ENCODE data around the gene NPAS3. TPM values are rescaled to one million over a fixed set of nuclear protein-coding genes. Genes with fewer than 3 reads are reported as not detected.

NPAS3 gene
- total and polyA plus RNA-seq, 2 donors (not counting 3 experiments of a cell fraction or from before 2014, with no cell fraction given): 0.10 to 0.13 TPM

GRCh38 chr14:33782923-33783322 lies 844.2 kb downstream of the NPAS3 start:
- Histone ChIP-seq H3K79me2 (ENCODE audit: control insufficient read depth, insufficient read depth, low read length) (no peaks in the 10 kb centered on the region), H3K9me1 (replicated peaks; ENCODE audit: control insufficient read depth, extremely low read depth, insufficient read depth, low read length) (no peaks in the 10 kb centered on the region), H3K4me1 (ENCODE audit: control insufficient read depth, extremely low read depth, insufficient read depth, low read length) (no peaks in the 10 kb centered on the region), H3K27ac (ENCODE audit: insufficient read depth, low read depth, low read length) (no peak overlapping the region), H3K9me3 (replicated peaks; ENCODE audit: control insufficient read depth, insufficient read depth, low read length) (no peaks in the 10 kb centered on the region), H3K9ac (replicated peaks; ENCODE audit: extremely low read depth, insufficient read depth, low read length) (no peak overlapping the region), H3K4me2 (ENCODE audit: insufficient read depth, low read length) (no peak overlapping the region), H3K27me3 (ENCODE audit: control insufficient read depth in 2 of 2, insufficient read depth in 2 of 2, low read length in 2 of 2) (no peaks in the 10 kb centered on the region), H3K4me3 (replicated peaks in 1 of 3; ENCODE audit: insufficient read depth in 1 of 3, low read depth in 1 of 3, low read length in 3 of 3) (no peak overlapping the region), H4K20me1 (replicated peaks; ENCODE audit: control insufficient read depth, extremely low read depth, insufficient read depth, low read length) (no peaks in the 10 kb centered on the region), H3K36me3 (ENCODE audit: control insufficient read depth in 2 of 2, extremely low read depth in 1 of 2, insufficient read depth in 2 of 2, low read length in 2 of 2) (no peaks in the 10 kb centered on the region), H2AFZ (ENCODE audit: low read depth, low read length) (no peak overlapping the region)
- CTCF ChIA-PET: interaction anchor here (0.8 to 1.5 kb wide), 3 partner anchors 10 to 354 kb away, joined by 3 to 12 read pairs (median 3); no protein-coding TSS in a partner anchor
- FAIRE-seq (no peak), DNase-seq (ENCODE audit: low read depth, low spot score) (no peak)
- POLR2A ChIA-PET: no interaction called here
- no TSS peak for BruUV-seq (replicated peaks)
- intact Hi-C loops (cut with micrococcal nuclease): no loop called here
- TF ChIP-seq POLR2A (IDR thresholded peaks at IDR 0.05; ENCODE audit: low read depth, low read length): no peak
- TF ChIP-seq FOS (IDR thresholded peaks at IDR 0.05; ENCODE audit: borderline replicate concordance, insufficient read depth, low read length): no peak
- TF ChIP-seq MYC (IDR thresholded peaks at IDR 0.05; ENCODE audit: low read depth, low read length): no peak
- TF ChIP-seq MAX (IDR thresholded peaks at IDR 0.05; ENCODE audit: insufficient read depth, insufficient read length): no peak
- dilution Hi-C loops (cut with MboI; ENCODE audit: extremely low pct_ligation_motif_present, low sequenced_read_pairs): loop anchor here (25.0 kb wide), 2 partner anchors 121 to 321 kb away; no protein-coding TSS in a partner anchor

- no peak for TF ChIP-seq POLR2A (IDR thresholded peaks at IDR 0.05; ENCODE audit: low read depth, low read length)
- TF ChIP-seq POLR2AphosphoS5 (IDR thresholded peaks at IDR 0.05; ENCODE audit: insufficient read depth, low read depth, low read length): no peak
- TF ChIP-seq MYC (IDR thresholded peaks at IDR 0.05; ENCODE audit: low read depth, low read length): no peak
- TF ChIP-seq MAX (IDR thresholded peaks at IDR 0.05; ENCODE audit: insufficient read depth, insufficient read length): no peak
- no peak for TF ChIP-seq FOS (IDR thresholded peaks at IDR 0.05; ENCODE audit: borderline replicate concordance, insufficient read depth, low read length)
- TF ChIP-seq GATA2 (IDR thresholded peaks at IDR 0.05; ENCODE audit: insufficient read depth, insufficient read length, low read depth, low read length): no peak
- no peak for TF ChIP-seq CTCF (IDR thresholded peaks at IDR 0.05; ENCODE audit: extremely low read depth in 1 of 2, insufficient read depth in 1 of 2, low read depth in 1 of 2, low read length in 2 of 2)
- no peak for TF ChIP-seq EZH2 (IDR thresholded peaks at IDR 0.05; ENCODE audit: borderline replicate concordance, low read depth, low read length, severe bottlenecking)
- TF ChIP-seq JUN (IDR thresholded peaks at IDR 0.05; ENCODE audit: borderline replicate concordance, insufficient read depth, insufficient read length, low read depth): no peak
- Histone ChIP-seq H3K9me3 (replicated peaks; ENCODE audit: control insufficient read depth, insufficient read depth, low read length) (no peaks in the 10 kb centered on the region), H3K9me1 (replicated peaks; ENCODE audit: control insufficient read depth, extremely low read depth, insufficient read depth, low read length) (no peaks in the 10 kb centered on the region), H3K4me2 (ENCODE audit: insufficient read depth, low read length) (no peak overlapping the region), H3K27ac (ENCODE audit: insufficient read depth, low read depth, low read length) (no peak overlapping the region), H3K4me1 (ENCODE audit: control insufficient read depth, extremely low read depth, insufficient read depth, low read length) (no peaks in the 10 kb centered on the region), H3K9ac (replicated peaks; ENCODE audit: extremely low read depth, insufficient read depth, low read length) (no peak overlapping the region), H2AFZ (ENCODE audit: low read depth, low read length) (no peak overlapping the region), H3K79me2 (ENCODE audit: control insufficient read depth, insufficient read depth, low read length) (no peaks in the 10 kb centered on the region), H3K4me3 (replicated peaks in 1 of 3; ENCODE audit: insufficient read depth in 1 of 3, low read depth in 1 of 3, low read length in 3 of 3) (no peak overlapping the region), H3K36me3 (ENCODE audit: control insufficient read depth in 2 of 2, extremely low read depth in 1 of 2, insufficient read depth in 2 of 2, low read length in 2 of 2) (no peaks in the 10 kb centered on the region), H3K27me3 (ENCODE audit: control insufficient read depth in 2 of 2, insufficient read depth in 2 of 2, low read length in 2 of 2) (no peaks in the 10 kb centered on the region), H4K20me1 (replicated peaks; ENCODE audit: control insufficient read depth, extremely low read depth, insufficient read depth, low read length) (no peaks in the 10 kb centered on the region)
- intact Hi-C loops (cut with micrococcal nuclease): no loop called here
- ChIA-PET POLR2A (no interaction called here), CTCF (interaction anchor here (1.4 kb wide), 1 partner anchor 420 kb away, joined by 3 read pairs; no protein-coding TSS in a partner anchor)
- dilution Hi-C loops (cut with MboI; ENCODE audit: extremely low pct_ligation_motif_present, low sequenced_read_pairs): loop anchor here (25.0 kb wide), 2 partner anchors 124 to 324 kb away; no protein-coding TSS in a partner anchor
- FAIRE-seq: no peak
- BruUV-seq (replicated peaks): no TSS peak
- DNase-seq (ENCODE audit: low read depth, low spot score): no peak
These were observed 847.6 kb downstream of the NPAS3 start for GRCh38 chr14:33786091-33786825.

Measured in endothelial cell of umbilical vein (primary cell).